Type B pancreatic cell (in vitro differentiated cells): ENCODE data around the gene COX4I1. TPM values are rescaled to one million over a fixed set of nuclear protein-coding genes. Genes with fewer than 3 reads are reported as not detected.
A peak's percentile ranks its signal among the peaks of the same experiment; 100 is the strongest.

Experiments used
- DNase-seq: peaks from one replicate; pipeline ENCODE4 v3.0.0; 2021; ENCODE audit warnings: mixed read lengths; ENCODE audit not compliant: unreplicated experiment; ENCODE audit errors: extremely low spot score
- H3K27ac Mint-ChIP-seq: 2 replicates; pipeline ENCODE4 v1.8.0; 2021; ENCODE audit warnings: mild to moderate bottlenecking, mixed read lengths
- H3K27me3 Mint-ChIP-seq: 2 replicates; pipeline ENCODE4 v1.8.0; 2021; ENCODE audit warnings: mixed read lengths
- H3K36me3 Mint-ChIP-seq: 2 replicates; pipeline ENCODE4 v1.8.0; 2021; ENCODE audit warnings: mixed read lengths
- H3K4me1 Mint-ChIP-seq: one replicate; pipeline ENCODE4 v1.8.0; 2021; ENCODE audit warnings: mixed read lengths; ENCODE audit not compliant: unreplicated experiment
- H3K4me3 Mint-ChIP-seq: 2 replicates; pipeline ENCODE4 v1.8.0; 2021; ENCODE audit warnings: mild to moderate bottlenecking, mixed read lengths
- H3K9me3 Mint-ChIP-seq: 2 replicates; pipeline ENCODE4 v1.8.0; 2021; ENCODE audit warnings: mixed read lengths
- CTCF ChIP-seq: fragments of 200-600 bp; sonication (generic); conservative IDR thresholded peaks from 2 replicates; pipeline ENCODE4 v1.5.0; 2021; ENCODE audit warnings: antibody characterized with exemption, mild to moderate bottlenecking
- total RNA-seq: library from RNA; stranded (reverse); gene quantifications from 2 replicates; pipeline ENCODE4 v1.2.1, GENCODE V29; 2021; ENCODE audit warnings: low replicate concordance

The COX4I1 gene
- total RNA-seq, 1 donor from 2014 or later = 524 TPM

- Mint-ChIP-seq H3K4me3 (no peak overlapping the region), H3K27me3 (peaks cover 46% of the 10 kb centered on the region), H3K4me1 (peaks cover 9% of the 10 kb centered on the region), H3K27ac (no peak overlapping the region), H3K36me3 (no peaks in the 10 kb centered on the region), H3K9me3 (no peaks in the 10 kb centered on the region)
- DNase-seq = no peak
- no peak for TF ChIP-seq CTCF
These were observed 43.3 kb upstream of the COX4I1 start for GRCh38 chr16:85755929-85756768.

- Mint-ChIP-seq H3K9me3 (no peaks in the 10 kb centered on the region), H3K4me1 (peaks cover 9% of the 10 kb centered on the region), H3K27me3 (peaks cover 43% of the 10 kb centered on the region), H3K4me3 (no peak overlapping the region), H3K27ac (no peak overlapping the region), H3K36me3 (no peaks in the 10 kb centered on the region)
- TF ChIP-seq CTCF = no peak
- DNase-seq = no peak
These were observed 42.1 kb upstream of the COX4I1 start for GRCh38 chr16:85757341-85757822.

DNA sequence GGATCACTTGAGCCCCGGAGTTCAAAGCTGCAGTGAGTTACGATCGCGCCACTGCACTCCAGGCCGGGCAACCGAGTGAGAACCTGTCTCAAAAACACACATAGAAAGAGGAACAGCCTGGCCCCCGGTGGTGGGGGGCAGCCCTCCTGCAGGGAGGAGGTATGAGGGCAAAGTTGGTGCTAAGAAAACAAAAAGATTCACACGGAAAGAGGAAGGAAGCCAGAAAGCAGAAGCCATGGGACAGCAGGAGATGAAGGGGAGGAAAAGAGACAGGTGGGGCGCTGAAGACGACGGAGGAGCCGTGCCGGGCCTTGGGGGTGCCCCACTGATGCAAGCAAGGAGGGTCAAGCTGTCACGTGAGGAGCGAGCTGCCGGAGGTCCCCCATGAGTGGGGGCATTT, 40.4 kb upstream of the COX4I1 start:
- Mint-ChIP-seq H3K27me3 (peaks cover 34% of the 10 kb centered on the region), H3K36me3 (no peaks in the 10 kb centered on the region), H3K27ac (no peak overlapping the region), H3K4me3 (no peak overlapping the region), H3K9me3 (no peaks in the 10 kb centered on the region), H3K4me1 (no peaks in the 10 kb centered on the region)
- no peak for TF ChIP-seq CTCF
- DNase-seq = no peak

- Mint-ChIP-seq H3K36me3 (no peaks in the 10 kb centered on the region), H3K9me3 (no peaks in the 10 kb centered on the region), H3K27ac (no peak overlapping the region), H3K27me3 (peaks cover 34% of the 10 kb centered on the region), H3K4me3 (no peak overlapping the region), H3K4me1 (no peaks in the 10 kb centered on the region)
- DNase-seq = no peak
- peak; percentile 45 for TF ChIP-seq CTCF
These were observed 39.7 kb upstream of the COX4I1 start for GRCh38 chr16:85759631-85760419.

- H3K27ac Mint-ChIP-seq = no peak overlapping the region
- no peaks in the 10 kb centered on the region for H3K36me3 Mint-ChIP-seq
- H3K27me3 Mint-ChIP-seq = peaks cover 40% of the 10 kb centered on the region
- H3K4me3 Mint-ChIP-seq = no peak overlapping the region
- H3K4me1 Mint-ChIP-seq = no peaks in the 10 kb centered on the region
- no peak for DNase-seq
- no peak for TF ChIP-seq CTCF
- no peaks in the 10 kb centered on the region for H3K9me3 Mint-ChIP-seq
These were observed 37.6 kb upstream of the COX4I1 start for GRCh38 chr16:85761861-85762260.
